HepG2 (cell line): ENCODE results near the gene P2RX1. TPM values are rescaled to one million over a fixed set of nuclear protein-coding genes. Genes with fewer than 3 reads are reported as not detected.

Experiments used
- ATAC-seq: fragments of 200-7000 bp; cut with Tn5 transposase; 3 replicates; pipeline ENCODE4 v1.9.1; 2020; ENCODE audit warnings: mild to moderate bottlenecking, moderate library complexity
- BruUV-seq: library from RNA; stranded (reverse); fragments of 400-500 nt; replicated peaks from 2 replicates; lab custom pipeline; 2021; lab: Mats Ljungman, UMichigan
- CTCF ChIA-PET: fragments of 300-600 bp; formaldehyde crosslinking; extraction: SDS; loops from one replicate; lab custom pipeline; 2021; ENCODE audit warnings: low total read pairs, inconsistent platforms, low intra/inter-chr PET ratio; lab: Yijun Ruan, JAX
- POLR2A ChIA-PET: fragments of 350-600 bp; sonication (Branson Sonifier 250); formaldehyde crosslinking; loops from one replicate; lab custom pipeline; 2020; ENCODE audit warnings: antibody characterized with exemption, inconsistent platforms; lab: Yijun Ruan, JAX
- DNase-seq: peaks from one replicate; pipeline ENCODE4 v3.0.0-alpha.2; 2015; ENCODE audit warnings: low spot score
- FAIRE-seq: peaks from 3 replicates; lab custom pipeline; 2011; peaks lifted over from hg19 to GRCh38; lab: Jason Lieb, UNC
- H2AFZ ChIP-seq: one replicate; pipeline ENCODE4 v1.6.1; 2011; ENCODE audit warnings: low read length, inconsistent platforms
- H3K27ac ChIP-seq: fragments of 300-600 bp; 3 replicates; pipeline ENCODE4 v1.8.0; 2011; ENCODE audit warnings: mixed run types, mild to moderate bottlenecking, mixed read lengths, low read length, inconsistent platforms; ENCODE audit not compliant: insufficient read depth; ENCODE audit errors: extremely low read length
- H3K27me3 ChIP-seq, 2 experiments: fragments of 200-600 bp in 1 of 2; 2 replicates in 1 of 2; 3 replicates in 1 of 2; pipeline versions ENCODE4 v1.6.0 to v1.8.0; 2011; ENCODE audit warnings: low read length in 2 of 2, mild to moderate bottlenecking in 2 of 2, moderate library complexity in 2 of 2, inconsistent platforms in 1 of 2; ENCODE audit not compliant: insufficient read depth in 2 of 2, control insufficient read depth in 1 of 2
- H3K36me3 ChIP-seq, 2 experiments: fragments of 200-600 bp in 1 of 2; replicated peaks in 1 of 2; 2 replicates in 1 of 2; 3 replicates in 1 of 2; pipeline versions ENCODE4 v1.5.1 to v1.8.0; 2011; ENCODE audit warnings: low read length in 2 of 2, inconsistent platforms in 1 of 2; ENCODE audit not compliant: insufficient read depth in 2 of 2, control insufficient read depth in 1 of 2
- H3K4me1 ChIP-seq: 2 replicates; pipeline ENCODE4 v1.5.1; 2012; ENCODE audit warnings: low read length, inconsistent platforms; ENCODE audit not compliant: insufficient read depth
- H3K4me2 ChIP-seq: 2 replicates; pipeline ENCODE4 v1.6.0; 2011; ENCODE audit warnings: low read depth, low read length, inconsistent platforms
- H3K4me3 ChIP-seq, 3 experiments: fragments of 200-600 bp in 1 of 3; sonication (generic), shearing (Covaris generic) in 1 of 3; replicated peaks in 1 of 3; 2 replicates each; pipeline ENCODE4 v1.5.1; 2011 to 2016; ENCODE audit warnings: low read length in 3 of 3, inconsistent platforms in 2 of 3, low read depth in 2 of 3, mild to moderate bottlenecking in 2 of 3, control low read depth in 1 of 3, mixed read lengths in 1 of 3; ENCODE audit not compliant: insufficient read depth in 1 of 3
- H3K79me2 ChIP-seq: one replicate; pipeline ENCODE4 v1.6.1; 2011; ENCODE audit warnings: low read length, inconsistent platforms; ENCODE audit not compliant: insufficient read depth
- H3K9ac ChIP-seq: 2 replicates; pipeline ENCODE4 v1.6.0; 2011; ENCODE audit warnings: mild to moderate bottlenecking, low read depth, low read length, inconsistent platforms; ENCODE audit not compliant: insufficient read depth
- H3K9me3 ChIP-seq: 2 replicates; pipeline ENCODE4 v1.5.1; 2012; ENCODE audit warnings: mild to moderate bottlenecking, low read length
- H4K20me1 ChIP-seq: 2 replicates; pipeline ENCODE4 v1.6.0; 2011; ENCODE audit warnings: inconsistent platforms, mild to moderate bottlenecking, low read length, moderate library complexity; ENCODE audit not compliant: insufficient read depth
- CEBPG ChIP-seq: IDR thresholded peaks from 2 replicates; pipeline ENCODE4 v1.6.1; 2016
- NFAT5 ChIP-seq: sonication (generic); formaldehyde crosslinking; IDR thresholded peaks from 2 replicates; pipeline ENCODE4 v1.4.0; 2020; ENCODE audit warnings: missing genetic modification reagents
- ZNF577 ChIP-seq: sonication (generic); formaldehyde crosslinking; IDR thresholded peaks from 2 replicates; pipeline ENCODE4 v1.4.0; 2020; ENCODE audit warnings: mild to moderate bottlenecking, low read depth, missing genetic modification reagents, borderline replicate concordance
- ZNF639 ChIP-seq: conservative IDR thresholded peaks from 2 replicates; pipeline ENCODE4 v1.6.1; 2018; ENCODE audit warnings: missing genetic modification reagents
- ZNF672 ChIP-seq: sonication (generic); formaldehyde crosslinking; IDR thresholded peaks from 2 replicates; pipeline ENCODE4 v1.8.1; 2022; ENCODE audit warnings: missing genetic modification reagents
- WGBS: methylation state at CpG from one replicate; pipeline ENCODE4 v1.1.6; 2017; ENCODE audit warnings: low lambda C conversion rate; 5-methylcytosine and 5-hydroxymethylcytosine counted together
- in situ Hi-C: cut with HindIII; loops from 2 replicates; pipeline ENCODE4 v1.10.0; 2017; ENCODE audit warnings: low pct_unique_long_range_greater_than_20kb; ENCODE audit not compliant: extremely low pct_ligation_motif_present
- intact Hi-C: fragments of 100-400 bp; cut with micrococcal nuclease; formaldehyde crosslinking; loops from one replicate; pipeline ENCODE4 v1.10.0; 2022; ENCODE audit not compliant: unreplicated experiment
- polyA plus RNA-seq, 8 experiments: library from polyadenylated mRNA; depleted of rRNA in 3 of 8; stranded (reverse) in 7 of 8; unstranded in 1 of 8; fragments of >200 nt; fragmentation: Illumina TruSeq in 4 of 8; extraction: Trizol in 4 of 8; gene quantifications; 2 replicates each; pipeline versions ENCODE4 v1.2.1 to v1.2.3, GENCODE V29; 2011 to 2016; ENCODE audit warnings: low read depth in 4 of 8, missing spikeins in 1 of 8, mixed read lengths in 1 of 8; ENCODE audit not compliant: insufficient read depth in 1 of 8
- total RNA-seq, 5 experiments: library from RNA; depleted of rRNA; stranded (reverse); fragments of >200 nt; fragmentation: Illumina TruSeq; extraction: Trizol; gene quantifications; 2 replicates each; pipeline ENCODE4 v1.2.3, GENCODE V29; 2016; ENCODE audit warnings: low read depth in 1 of 5
- TF ChIP-seq, protein P1 (sequence below): sonication (generic); formaldehyde crosslinking; IDR thresholded peaks from 2 replicates; pipeline ENCODE4 v1.5.0; 2020; ENCODE audit warnings: mild to moderate bottlenecking, missing genetic modification reagents, borderline replicate concordance

P2RX1 gene
- total and polyA plus RNA-seq, 2 of the 13 experiments (the other 11 are each of a cell fraction or from before 2014, with no cell fraction given): 0.04 to 0.50 TPM

DNA sequence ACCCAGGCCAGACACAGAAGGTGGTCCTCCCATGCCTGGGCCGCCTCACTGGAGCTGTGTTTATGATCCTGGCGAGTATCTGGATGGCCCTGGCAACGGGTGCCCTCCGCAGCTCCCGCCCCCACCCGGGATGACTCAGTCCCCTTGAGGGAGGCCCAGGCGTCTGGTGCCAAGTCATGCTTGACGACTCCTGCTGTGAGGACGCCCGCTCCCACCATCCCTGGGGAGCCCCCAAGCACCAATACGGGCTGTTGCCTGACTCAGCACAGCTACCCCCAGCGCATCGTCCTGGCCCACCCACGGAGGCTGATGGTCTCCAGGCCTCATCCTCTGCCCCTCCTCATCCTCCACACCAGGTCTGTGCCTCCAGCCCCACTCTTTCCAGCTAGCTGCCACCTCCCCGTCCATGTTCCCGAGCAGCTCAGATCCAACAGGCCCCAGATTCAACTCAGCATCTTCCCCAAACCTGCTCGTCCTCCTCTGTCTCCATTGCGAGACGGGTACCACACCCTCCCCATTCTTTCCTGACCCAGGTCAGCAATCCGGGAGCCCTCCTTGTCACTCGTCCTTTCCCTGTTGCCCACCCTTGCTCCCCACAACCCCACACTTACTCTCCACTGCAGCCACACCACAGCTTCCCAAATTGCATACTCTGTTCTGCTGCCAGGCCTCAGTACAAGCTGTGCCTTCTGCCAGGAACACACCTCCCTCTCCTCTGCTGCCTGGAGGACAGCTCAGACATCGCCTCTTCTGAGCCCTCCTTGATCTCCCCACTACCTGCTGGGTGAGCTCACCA lies 26.0 kb downstream of the P2RX1 start (continued):
- TF ChIP-seq NFAT5 (CRISPR knock-in tag) (no peak), ZNF577 (no peak)

- no peaks in the 10 kb centered on the region for H4K20me1 ChIP-seq
- H3K27ac ChIP-seq: no peak overlapping the region
- POLR2A ChIA-PET: no interaction called here
- ATAC-seq (no peak), FAIRE-seq (no peak), DNase-seq (no peak)
- CTCF ChIA-PET: no interaction called here
- 85% methylated on average over 4 of the region's 17 CpGs for WGBS
- H3K4me3 ChIP-seq: no peak overlapping the region
- H3K4me2 ChIP-seq: no peak overlapping the region
- H2AFZ ChIP-seq: no peak overlapping the region
- H3K9ac ChIP-seq: no peak overlapping the region
- peaks cover 23% of the 10 kb centered on the region for H3K4me1 ChIP-seq
- no peaks in the 10 kb centered on the region for H3K27me3 ChIP-seq
- BruUV-seq: no TSS peak
- intact Hi-C loops (no loop called here), in situ Hi-C loops (no loop called here)
- H3K79me2 ChIP-seq: no peaks in the 10 kb centered on the region
- no peaks in the 10 kb centered on the region for H3K36me3 ChIP-seq
- no peaks in the 10 kb centered on the region for H3K9me3 ChIP-seq
- TF ChIP-seq, protein P1, sequence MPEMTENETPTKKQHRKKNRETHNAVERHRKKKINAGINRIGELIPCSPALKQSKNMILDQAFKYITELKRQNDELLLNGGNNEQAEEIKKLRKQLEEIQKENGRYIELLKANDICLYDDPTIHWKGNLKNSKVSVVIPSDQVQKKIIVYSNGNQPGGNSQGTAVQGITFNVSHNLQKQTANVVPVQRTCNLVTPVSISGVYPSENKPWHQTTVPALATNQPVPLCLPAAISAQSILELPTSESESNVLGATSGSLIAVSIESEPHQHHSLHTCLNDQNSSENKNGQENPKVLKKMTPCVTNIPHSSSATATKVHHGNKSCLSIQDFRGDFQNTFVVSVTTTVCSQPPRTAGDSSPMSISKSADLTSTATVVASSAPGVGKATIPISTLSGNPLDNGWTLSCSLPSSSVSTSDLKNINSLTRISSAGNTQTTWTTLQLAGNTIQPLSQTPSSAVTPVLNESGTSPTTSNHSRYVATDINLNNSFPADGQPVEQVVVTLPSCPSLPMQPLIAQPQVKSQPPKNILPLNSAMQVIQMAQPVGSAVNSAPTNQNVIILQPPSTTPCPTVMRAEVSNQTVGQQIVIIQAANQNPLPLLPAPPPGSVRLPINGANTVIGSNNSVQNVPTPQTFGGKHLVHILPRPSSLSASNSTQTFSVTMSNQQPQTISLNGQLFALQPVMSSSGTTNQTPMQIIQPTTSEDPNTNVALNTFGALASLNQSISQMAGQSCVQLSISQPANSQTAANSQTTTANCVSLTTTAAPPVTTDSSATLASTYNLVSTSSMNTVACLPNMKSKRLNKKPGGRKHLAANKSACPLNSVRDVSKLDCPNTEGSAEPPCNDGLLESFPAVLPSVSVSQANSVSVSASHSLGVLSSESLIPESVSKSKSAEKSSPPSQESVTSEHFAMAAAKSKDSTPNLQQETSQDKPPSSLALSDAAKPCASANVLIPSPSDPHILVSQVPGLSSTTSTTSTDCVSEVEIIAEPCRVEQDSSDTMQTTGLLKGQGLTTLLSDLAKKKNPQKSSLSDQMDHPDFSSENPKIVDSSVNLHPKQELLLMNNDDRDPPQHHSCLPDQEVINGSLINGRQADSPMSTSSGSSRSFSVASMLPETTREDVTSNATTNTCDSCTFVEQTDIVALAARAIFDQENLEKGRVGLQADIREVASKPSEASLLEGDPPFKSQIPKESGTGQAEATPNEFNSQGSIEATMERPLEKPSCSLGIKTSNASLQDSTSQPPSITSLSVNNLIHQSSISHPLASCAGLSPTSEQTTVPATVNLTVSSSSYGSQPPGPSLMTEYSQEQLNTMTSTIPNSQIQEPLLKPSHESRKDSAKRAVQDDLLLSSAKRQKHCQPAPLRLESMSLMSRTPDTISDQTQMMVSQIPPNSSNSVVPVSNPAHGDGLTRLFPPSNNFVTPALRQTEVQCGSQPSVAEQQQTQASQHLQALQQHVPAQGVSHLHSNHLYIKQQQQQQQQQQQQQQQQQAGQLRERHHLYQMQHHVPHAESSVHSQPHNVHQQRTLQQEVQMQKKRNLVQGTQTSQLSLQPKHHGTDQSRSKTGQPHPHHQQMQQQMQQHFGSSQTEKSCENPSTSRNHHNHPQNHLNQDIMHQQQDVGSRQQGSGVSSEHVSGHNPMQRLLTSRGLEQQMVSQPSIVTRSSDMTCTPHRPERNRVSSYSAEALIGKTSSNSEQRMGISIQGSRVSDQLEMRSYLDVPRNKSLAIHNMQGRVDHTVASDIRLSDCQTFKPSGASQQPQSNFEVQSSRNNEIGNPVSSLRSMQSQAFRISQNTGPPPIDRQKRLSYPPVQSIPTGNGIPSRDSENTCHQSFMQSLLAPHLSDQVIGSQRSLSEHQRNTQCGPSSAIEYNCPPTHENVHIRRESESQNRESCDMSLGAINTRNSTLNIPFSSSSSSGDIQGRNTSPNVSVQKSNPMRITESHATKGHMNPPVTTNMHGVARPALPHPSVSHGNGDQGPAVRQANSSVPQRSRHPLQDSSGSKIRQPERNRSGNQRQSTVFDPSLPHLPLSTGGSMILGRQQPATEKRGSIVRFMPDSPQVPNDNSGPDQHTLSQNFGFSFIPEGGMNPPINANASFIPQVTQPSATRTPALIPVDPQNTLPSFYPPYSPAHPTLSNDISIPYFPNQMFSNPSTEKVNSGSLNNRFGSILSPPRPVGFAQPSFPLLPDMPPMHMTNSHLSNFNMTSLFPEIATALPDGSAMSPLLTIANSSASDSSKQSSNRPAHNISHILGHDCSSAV (CRISPR knock-in tag): no peak
- no peak for TF ChIP-seq ZNF672 (CRISPR knock-in tag)
- TF ChIP-seq ZNF639 (CRISPR knock-in tag): no peak
- no peak for TF ChIP-seq CEBPG (CRISPR knock-in tag)
Observed at GRCh38 chr17:3889325-3890012, 26.8 kb downstream of the P2RX1 start.
